RWPE2 (cell line): ENCODE measurements around the gene KBTBD12.
"Not testable (repeated sequence)": the region's sequence is repeated elsewhere in the genome, so short reads cannot be mapped to it uniquely, and the experiment has no call there.

ENCODE experiments used
- ATAC-seq: fragments of 200-7000 bp; cut with Tn5 transposase; 3 replicates; pipeline ENCODE4 v1.9.1; 2021; ENCODE audit warnings: low read depth
- DNase-seq: peaks from one replicate; pipeline ENCODE4 v3.0.0-alpha.2; 2020; ENCODE audit warnings: low spot score
- H3K27ac ChIP-seq: fragments of 450-650 bp; 2 replicates; pipeline ENCODE4 v1.5.1; 2017; ENCODE audit warnings: mild to moderate bottlenecking; ENCODE audit not compliant: poor library complexity, severe bottlenecking
- H3K27me3 ChIP-seq: fragments of 250-450 bp; sonication (Bioruptor Pico); 2 replicates; pipeline ENCODE4 v1.5.1; 2021; ENCODE audit warnings: mild to moderate bottlenecking, moderate library complexity; ENCODE audit not compliant: insufficient read depth, poor library complexity, severe bottlenecking
- H3K36me3 ChIP-seq: fragments of 250-450 bp; sonication (Bioruptor Pico); 2 replicates; pipeline ENCODE4 v1.5.1; 2020; ENCODE audit warnings: low read depth, mild to moderate bottlenecking, moderate library complexity
- H3K4me1 ChIP-seq: fragments of 250-450 bp; sonication (Bioruptor Pico); 2 replicates; pipeline ENCODE4 v1.5.1; 2021; ENCODE audit warnings: mild to moderate bottlenecking, moderate library complexity; ENCODE audit not compliant: insufficient read depth, poor library complexity, severe bottlenecking
- H3K4me3 ChIP-seq: fragments of 250-450 bp; sonication (Bioruptor Pico); 2 replicates; pipeline ENCODE4 v1.5.1; 2021; ENCODE audit warnings: mild to moderate bottlenecking, moderate library complexity; ENCODE audit not compliant: severe bottlenecking
- H3K9me3 ChIP-seq: fragments of 250-450 bp; sonication (Bioruptor Pico); 2 replicates; pipeline ENCODE4 v1.5.1; 2021; ENCODE audit warnings: mild to moderate bottlenecking, moderate library complexity; ENCODE audit not compliant: severe bottlenecking
- TF ChIP-seq, protein P1 (sequence below): fragments of 450-650 bp; IDR thresholded peaks from one replicate; pipeline ENCODE4 v1.5.1; 2017; ENCODE audit warnings: mild to moderate bottlenecking, moderate library complexity; ENCODE audit not compliant: poor library complexity, severe bottlenecking

The KBTBD12 gene

DNA sequence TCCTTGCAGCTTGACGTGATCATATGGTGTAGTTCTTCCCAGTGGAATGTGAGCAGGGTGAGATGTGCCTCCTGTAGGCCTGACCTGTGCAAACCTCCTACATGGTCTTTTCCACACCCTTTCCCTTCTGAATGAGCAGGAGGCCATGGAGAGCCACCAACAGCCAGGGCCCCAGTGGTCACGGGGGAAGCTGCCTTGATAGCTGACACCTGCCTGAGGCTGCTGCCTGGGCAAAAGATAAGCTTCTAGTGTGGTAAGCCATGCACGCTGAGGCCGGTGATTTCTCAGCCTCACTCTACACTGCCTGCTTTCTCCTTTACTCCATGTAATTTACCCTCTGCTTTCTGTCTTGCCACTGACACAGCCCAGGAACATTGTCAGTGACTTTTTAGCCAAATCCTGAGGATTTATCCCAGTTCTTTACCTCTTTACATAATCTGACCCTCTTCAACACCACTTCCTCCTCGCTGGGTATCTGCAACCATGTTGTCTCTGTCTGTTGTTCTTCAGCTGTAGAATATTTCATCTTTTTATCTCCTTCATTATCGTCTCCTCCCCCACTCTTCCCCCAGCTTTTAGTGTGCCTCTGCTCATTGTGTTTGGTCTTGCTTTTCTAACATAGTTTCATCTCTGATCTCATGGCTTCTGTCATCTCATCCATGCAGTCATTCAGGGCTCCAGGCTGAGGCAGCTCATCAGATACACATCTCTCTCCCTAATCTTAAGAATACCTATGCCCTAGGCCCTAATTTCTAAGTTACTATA, 11.2 kb upstream of the KBTBD12 start:
- no peak overlapping the region for H3K4me3 ChIP-seq
- no peaks in the 10 kb centered on the region for H3K36me3 ChIP-seq
- no peak overlapping the region for H3K27ac ChIP-seq
- DNase-seq (no peak), ATAC-seq (no peak)
- H3K27me3 ChIP-seq, result no peaks in the 10 kb centered on the region
- TF ChIP-seq, protein P1, sequence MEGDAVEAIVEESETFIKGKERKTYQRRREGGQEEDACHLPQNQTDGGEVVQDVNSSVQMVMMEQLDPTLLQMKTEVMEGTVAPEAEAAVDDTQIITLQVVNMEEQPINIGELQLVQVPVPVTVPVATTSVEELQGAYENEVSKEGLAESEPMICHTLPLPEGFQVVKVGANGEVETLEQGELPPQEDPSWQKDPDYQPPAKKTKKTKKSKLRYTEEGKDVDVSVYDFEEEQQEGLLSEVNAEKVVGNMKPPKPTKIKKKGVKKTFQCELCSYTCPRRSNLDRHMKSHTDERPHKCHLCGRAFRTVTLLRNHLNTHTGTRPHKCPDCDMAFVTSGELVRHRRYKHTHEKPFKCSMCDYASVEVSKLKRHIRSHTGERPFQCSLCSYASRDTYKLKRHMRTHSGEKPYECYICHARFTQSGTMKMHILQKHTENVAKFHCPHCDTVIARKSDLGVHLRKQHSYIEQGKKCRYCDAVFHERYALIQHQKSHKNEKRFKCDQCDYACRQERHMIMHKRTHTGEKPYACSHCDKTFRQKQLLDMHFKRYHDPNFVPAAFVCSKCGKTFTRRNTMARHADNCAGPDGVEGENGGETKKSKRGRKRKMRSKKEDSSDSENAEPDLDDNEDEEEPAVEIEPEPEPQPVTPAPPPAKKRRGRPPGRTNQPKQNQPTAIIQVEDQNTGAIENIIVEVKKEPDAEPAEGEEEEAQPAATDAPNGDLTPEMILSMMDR, result no peak
- H3K9me3 ChIP-seq, result no peaks in the 10 kb centered on the region
- no peaks in the 10 kb centered on the region for H3K4me1 ChIP-seq

DNA sequence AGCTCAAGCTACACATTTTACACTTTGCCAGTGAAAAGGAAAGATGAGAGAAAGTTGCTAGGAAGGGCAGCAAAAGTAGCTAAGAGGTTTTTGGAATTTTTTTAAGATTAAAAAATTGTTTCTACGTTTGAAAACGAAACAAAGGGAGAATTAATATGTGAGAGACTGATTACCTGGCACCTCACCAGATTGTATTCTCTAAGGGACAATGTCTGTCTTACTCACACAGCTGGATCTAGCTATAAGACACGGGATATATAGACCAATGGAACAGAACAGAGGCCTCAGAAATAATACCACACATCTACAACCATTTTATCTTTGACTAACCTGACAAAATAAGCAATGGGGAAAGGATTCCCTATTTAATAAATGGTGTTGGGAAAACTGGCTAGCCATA, 9.5 kb upstream of the KBTBD12 start:
- H3K27me3 ChIP-seq, result no peaks in the 10 kb centered on the region
- DNase-seq (no peak), ATAC-seq (no peak)
- no peak overlapping the region for H3K4me3 ChIP-seq
- no peak overlapping the region for H3K27ac ChIP-seq
- TF ChIP-seq, protein P1, result no peak
- H3K36me3 ChIP-seq, result no peaks in the 10 kb centered on the region
- H3K9me3 ChIP-seq, result no peaks in the 10 kb centered on the region
- no peaks in the 10 kb centered on the region for H3K4me1 ChIP-seq

DNA sequence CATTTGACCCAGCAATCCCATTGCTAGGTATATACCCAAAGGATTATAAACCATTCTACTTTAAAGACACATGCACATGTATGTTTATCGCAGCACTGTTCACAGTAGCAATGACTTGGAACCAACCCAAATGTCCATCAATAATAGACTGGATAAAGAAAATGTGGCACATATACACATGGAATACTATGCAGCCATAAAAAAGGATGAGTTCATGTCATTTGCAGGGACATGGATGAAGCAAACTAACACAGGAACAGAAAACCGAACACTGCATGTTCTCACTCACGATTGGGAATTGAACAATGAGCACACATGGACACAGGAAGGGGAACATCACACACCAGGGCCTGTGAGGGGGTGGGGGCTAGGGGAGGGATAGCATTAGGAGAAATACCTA, 8.4 kb upstream of the KBTBD12 start:
- not testable (repeated sequence) for DNase-seq, H3K4me1 ChIP-seq, H3K4me3 ChIP-seq, ATAC-seq, H3K9me3 ChIP-seq, H3K36me3 ChIP-seq, H3K27me3 ChIP-seq, H3K27ac ChIP-seq

DNA sequence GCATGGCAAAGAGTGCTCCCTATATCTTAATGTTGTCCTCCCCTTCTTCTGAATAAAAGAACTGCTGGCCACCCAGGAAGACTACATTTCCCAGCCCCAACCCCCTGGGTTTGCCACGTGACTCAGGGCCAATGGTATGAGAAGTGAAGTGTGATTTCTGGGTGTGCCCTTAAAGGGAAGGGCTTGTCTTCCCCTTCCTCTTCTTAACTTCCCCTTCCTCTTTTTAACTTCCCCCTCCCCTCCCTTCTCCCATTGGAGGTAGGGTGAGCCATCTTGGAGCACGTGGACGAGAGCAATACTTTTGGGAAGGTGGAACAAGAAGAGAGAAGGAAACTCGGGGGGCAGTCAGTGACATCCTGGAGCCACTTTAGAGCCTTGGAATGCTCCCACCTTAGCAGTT, 6.8 kb upstream of the KBTBD12 start:
- no peak for DNase-seq

DNA sequence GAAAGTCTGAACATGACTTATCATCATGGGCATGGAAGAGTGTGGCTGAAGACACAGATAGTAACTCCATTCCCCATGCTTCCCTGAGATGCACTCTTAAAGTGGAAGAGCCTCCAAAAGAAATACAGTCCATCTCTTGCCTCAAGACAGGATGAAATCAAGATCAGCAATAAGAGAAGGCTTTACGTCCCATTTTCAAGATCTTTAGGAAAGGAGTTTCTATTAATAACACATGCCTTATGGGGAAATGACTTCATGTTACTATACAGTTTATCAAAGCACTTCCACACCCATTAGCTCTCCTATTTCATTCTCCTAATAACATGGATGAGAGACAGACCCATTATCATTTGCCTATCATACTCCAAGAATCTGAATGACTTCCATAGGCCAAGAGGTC, 6.1 kb upstream of the KBTBD12 start:
- Histone ChIP-seq H3K36me3 (no peaks in the 10 kb centered on the region), H3K4me3 (no peak overlapping the region), H3K27ac (no peak overlapping the region), H3K9me3 (no peaks in the 10 kb centered on the region), H3K27me3 (no peaks in the 10 kb centered on the region), H3K4me1 (no peaks in the 10 kb centered on the region)
- TF ChIP-seq, protein P1, result no peak
- DNase-seq (no peak), ATAC-seq (no peak)

More for the DNA sequence above, 6.8 kb upstream of the KBTBD12 start:
- Histone ChIP-seq H3K9me3 (no peaks in the 10 kb centered on the region), H3K4me1 (no peaks in the 10 kb centered on the region), H3K36me3 (no peaks in the 10 kb centered on the region), H3K4me3 (no peak overlapping the region), H3K27me3 (no peaks in the 10 kb centered on the region), H3K27ac (no peak overlapping the region)
- TF ChIP-seq, protein P1, result no peak
- no peak for ATAC-seq
